22Rv1 (cell line): ENCODE data around the gene ZNF662.

Experiments
- CTCF ChIP-seq: fragments of 450-650 bp; IDR thresholded peaks from 2 replicates; pipeline ENCODE4 v1.5.1; 2017; ENCODE audit warnings: mild to moderate bottlenecking
- ZFX ChIP-seq: fragments of 450-650 bp; IDR thresholded peaks from 2 replicates; pipeline ENCODE4 v1.6.1; 2017; ENCODE audit warnings: antibody characterized with exemption, borderline replicate concordance

GRCh38 chr3:42900226-42901072, 5.5 kb upstream of the ZNF662 start:
- no peak for TF ChIP-seq CTCF
- no peak for TF ChIP-seq ZFX
